Esophagus muscularis mucosa (tissue), 4 donors: ENCODE results near the gene RSBN1L. TPM values are rescaled to one million over a fixed set of nuclear protein-coding genes. Genes with fewer than 3 reads are reported as not detected.
A peak's percentile ranks its signal among the peaks of the same experiment; 100 is the strongest.

Source experiments
- DNase-seq: peaks from one replicate; pipeline ENCODE4 v3.0.0-alpha.2; 2017; ENCODE audit errors: extremely low spot score
- H3K27ac ChIP-seq, 4 donors: fragments of 200-600 bp; sonication (generic); replicated peaks in 1 of 4; 1 replicate in 3 of 4; 2 replicates in 1 of 4; pipeline ENCODE4 v1.5.1; 2016 to 2019; ENCODE audit warnings: mild to moderate bottlenecking in 1 of 4
- H3K27me3 ChIP-seq, 4 donors: fragments of 200-600 bp; sonication (generic); one replicate each; pipeline versions ENCODE4 v1.5.1 to v1.6.0; 2016 to 2019
- H3K36me3 ChIP-seq, 4 donors: fragments of 200-600 bp; sonication (generic); one replicate each; pipeline ENCODE4 v1.5.1; 2016 to 2019
- H3K4me1 ChIP-seq, 4 donors: fragments of 200-600 bp; sonication (generic); one replicate each; pipeline ENCODE4 v1.5.1; 2016 to 2019
- H3K4me3 ChIP-seq, 4 donors: fragments of 200-600 bp; sonication (generic); 1 replicate in 2 of 4; 2 replicates in 2 of 4; pipeline ENCODE4 v1.5.1; 2016 to 2019; ENCODE audit warnings: mild to moderate bottlenecking in 4 of 4, moderate library complexity in 1 of 4
- H3K9me3 ChIP-seq, 4 donors: fragments of 200-600 bp; sonication (generic); 1 replicate in 3 of 4; 2 replicates in 1 of 4; pipeline ENCODE4 v1.5.1; 2016 to 2019
- EP300 ChIP-seq: sonication (generic); formaldehyde crosslinking; IDR thresholded peaks from one replicate; pipeline ENCODE4 v1.6.1; 2017; ENCODE audit warnings: antibody characterized with exemption
- POLR2A ChIP-seq: fragments of 450-650 bp; IDR thresholded peaks from one replicate; pipeline ENCODE4 v1.6.1; 2017; ENCODE audit warnings: antibody characterized with exemption, moderate library complexity, mild to moderate bottlenecking, low read depth
- POLR2AphosphoS5 ChIP-seq, 2 donors: sonication (generic); formaldehyde crosslinking; IDR thresholded peaks; one replicate each; pipeline ENCODE4 v1.6.1; 2017; ENCODE audit warnings: antibody characterized with exemption in 2 of 2
- WGBS: methylation state at CpG from one replicate; pipeline ENCODE4 v1.1.5; 2018; 5-methylcytosine and 5-hydroxymethylcytosine counted together
- intact Hi-C: fragments of 100-400 bp; cut with DNase I; formaldehyde crosslinking; loops from one replicate; pipeline ENCODE4 v1.15.1; 2023
- total RNA-seq, 4 donors: library from RNA; depleted of rRNA; stranded (reverse); fragments of >200 nt; gene quantifications; one replicate each; pipeline versions ENCODE4 v1.1.0 to v1.2.1, GENCODE V29; 2016
- TF ChIP-seq, protein P1 (sequence below), 3 experiments: fragments of 200-600 bp in 2 of 3; fragments of 450-650 bp in 1 of 3; sonication (generic) in 2 of 3; IDR thresholded peaks; one replicate each; pipeline ENCODE4 v1.5.1; 2017 to 2019; ENCODE audit warnings: antibody characterized with exemption in 3 of 3, mild to moderate bottlenecking in 2 of 3, moderate library complexity in 1 of 3

RSBN1L gene
- total RNA-seq, 4 donors from 2014 or later = 17.0 to 36.5 (median 25.9) TPM

DNA sequence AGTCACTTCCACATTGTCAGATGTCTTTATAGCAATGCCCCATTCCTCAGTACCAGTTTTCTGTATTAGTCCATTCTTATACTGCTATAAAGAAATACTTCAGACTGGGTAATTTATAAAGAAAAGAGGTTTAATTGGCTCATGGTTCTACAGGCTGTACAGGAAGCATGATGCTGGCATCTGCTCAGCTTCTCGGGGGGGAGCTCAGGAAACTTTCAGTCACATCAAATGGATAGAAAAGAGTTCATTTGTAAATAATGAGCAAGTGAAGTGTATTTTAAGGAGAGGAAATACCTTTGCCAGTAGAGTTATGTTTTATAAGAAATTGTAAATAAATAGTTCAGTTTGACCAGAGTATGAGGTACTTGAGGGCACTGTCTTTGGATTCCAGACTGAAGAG is 51.5 kb downstream of the RSBN1L start:
- Histone ChIP-seq H3K27me3 (no peaks in the 10 kb centered on the region), H3K4me1 (peaks cover 0 to 41% (median 23%) of the 10 kb centered on the region in 4 donors), H3K9me3 (no peaks in the 10 kb centered on the region), H3K27ac (no peak overlapping the region), H3K36me3 (peaks cover 0 to 23% (median 5%) of the 10 kb centered on the region in 4 donors), H3K4me3 (no peak overlapping the region)
- DNase-seq = no peak
- TF ChIP-seq POLR2A = no peak
- WGBS = 67% methylated on average over 1 of the region's 1 CpG
- intact Hi-C loops = no loop called here

DNA sequence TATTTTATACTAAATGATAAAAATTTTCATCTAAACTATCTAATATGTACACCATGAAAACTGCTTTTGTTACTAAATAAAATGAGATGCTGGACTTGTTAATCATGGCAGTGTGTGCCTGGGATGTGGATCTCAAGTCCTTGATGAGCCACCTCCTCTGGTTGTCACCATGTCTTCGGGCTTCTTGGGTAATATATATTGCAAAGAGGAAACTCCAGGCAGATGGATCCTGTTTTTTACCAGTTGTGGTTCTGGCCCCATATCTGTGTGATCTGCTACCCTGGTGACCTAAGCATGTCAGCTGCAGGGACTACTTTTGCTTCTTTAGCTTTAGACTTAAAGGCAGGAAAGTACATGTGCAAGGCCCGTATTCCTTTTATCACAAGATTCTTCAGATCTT is 55.8 kb downstream of the RSBN1L start:
- Histone ChIP-seq H3K27me3 (no peaks in the 10 kb centered on the region), H3K4me3 (no peak overlapping the region), H3K9me3 (no peaks in the 10 kb centered on the region), H3K4me1 (peaks cover 0 to 55% (median 28%) of the 10 kb centered on the region in 4 donors), H3K27ac (no peak overlapping the region), H3K36me3 (peaks cover 0 to 19% (median 1%) of the 10 kb centered on the region in 4 donors)
- intact Hi-C loops = no loop called here
- DNase-seq = no peak
- no peak for TF ChIP-seq POLR2A
- no peak for TF ChIP-seq EP300
- TF ChIP-seq, protein P1, sequence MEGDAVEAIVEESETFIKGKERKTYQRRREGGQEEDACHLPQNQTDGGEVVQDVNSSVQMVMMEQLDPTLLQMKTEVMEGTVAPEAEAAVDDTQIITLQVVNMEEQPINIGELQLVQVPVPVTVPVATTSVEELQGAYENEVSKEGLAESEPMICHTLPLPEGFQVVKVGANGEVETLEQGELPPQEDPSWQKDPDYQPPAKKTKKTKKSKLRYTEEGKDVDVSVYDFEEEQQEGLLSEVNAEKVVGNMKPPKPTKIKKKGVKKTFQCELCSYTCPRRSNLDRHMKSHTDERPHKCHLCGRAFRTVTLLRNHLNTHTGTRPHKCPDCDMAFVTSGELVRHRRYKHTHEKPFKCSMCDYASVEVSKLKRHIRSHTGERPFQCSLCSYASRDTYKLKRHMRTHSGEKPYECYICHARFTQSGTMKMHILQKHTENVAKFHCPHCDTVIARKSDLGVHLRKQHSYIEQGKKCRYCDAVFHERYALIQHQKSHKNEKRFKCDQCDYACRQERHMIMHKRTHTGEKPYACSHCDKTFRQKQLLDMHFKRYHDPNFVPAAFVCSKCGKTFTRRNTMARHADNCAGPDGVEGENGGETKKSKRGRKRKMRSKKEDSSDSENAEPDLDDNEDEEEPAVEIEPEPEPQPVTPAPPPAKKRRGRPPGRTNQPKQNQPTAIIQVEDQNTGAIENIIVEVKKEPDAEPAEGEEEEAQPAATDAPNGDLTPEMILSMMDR (IDR thresholded peaks at IDR 0.05) = no peak
- no peak for TF ChIP-seq POLR2AphosphoS5 (IDR thresholded peaks at IDR 0.05)
- 63% methylated on average over 2 of the region's 2 CpGs for WGBS

DNA sequence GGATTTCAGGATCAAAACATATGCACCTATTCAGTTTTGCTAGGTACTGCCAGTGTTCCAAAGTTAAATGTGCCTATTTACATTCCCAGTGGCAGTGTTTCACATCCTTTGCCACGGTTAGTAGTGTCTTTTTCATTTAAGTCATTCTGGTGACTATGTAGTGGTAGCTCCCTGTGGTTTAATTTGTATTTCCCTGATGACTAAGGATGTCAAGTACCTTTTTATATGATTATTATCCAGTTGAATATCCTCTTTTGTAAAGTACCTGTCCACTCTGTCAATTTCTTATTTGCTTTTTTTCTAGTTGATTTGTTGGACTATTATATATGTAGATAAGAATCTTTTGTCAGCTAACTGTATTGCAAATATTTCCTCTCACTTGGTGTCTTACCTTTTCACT is 56.9 kb downstream of the RSBN1L start:
- peaks cover 0 to 19% (median 1%) of the 10 kb centered on the region in 4 donors for H3K36me3 ChIP-seq
- peaks cover 0 to 53% (median 28%) of the 10 kb centered on the region in 4 donors for H3K4me1 ChIP-seq
- H3K9me3 ChIP-seq = no peaks in the 10 kb centered on the region
- H3K27ac ChIP-seq = no peak overlapping the region
- H3K27me3 ChIP-seq = no peaks in the 10 kb centered on the region
- intact Hi-C loops = no loop called here
- DNase-seq = no peak
- no peak for TF ChIP-seq POLR2AphosphoS5 (IDR thresholded peaks at IDR 0.05)
- TF ChIP-seq, protein P1 (IDR thresholded peaks at IDR 0.05) = no peak
- WGBS = 46% methylated on average over 1 of the region's 1 CpG
- no peak overlapping the region for H3K4me3 ChIP-seq

DNA sequence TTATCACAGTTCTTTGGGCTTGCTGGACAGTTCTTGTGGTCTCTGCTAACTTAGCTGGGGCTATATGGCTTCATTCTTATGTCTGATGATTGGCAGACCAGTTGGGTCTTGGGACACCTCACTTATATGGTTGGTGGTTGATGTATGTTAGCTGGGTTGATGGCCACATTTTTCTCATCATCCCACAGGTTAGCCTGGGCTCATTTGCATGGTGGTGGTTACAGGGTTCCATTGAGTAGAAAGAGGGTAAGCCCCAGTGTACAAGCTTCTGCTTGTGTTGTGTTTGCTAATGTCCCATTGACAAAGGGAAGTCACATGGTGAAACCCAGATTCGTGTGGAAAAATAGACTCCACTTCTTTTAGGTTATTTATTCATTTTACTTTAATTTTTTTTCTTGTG is 61.3 kb downstream of the RSBN1L start:
- H3K4me3 ChIP-seq = no peak overlapping the region
- WGBS = 24% methylated on average over 1 of the region's 1 CpG
- no peak for TF ChIP-seq POLR2AphosphoS5 (IDR thresholded peaks at IDR 0.05)
- no peak overlapping the region for H3K27ac ChIP-seq
- H3K4me1 ChIP-seq = peaks cover 9 to 61% (median 52%) of the 10 kb centered on the region in 4 donors
- no peaks in the 10 kb centered on the region for H3K27me3 ChIP-seq
- no peaks in the 10 kb centered on the region for H3K9me3 ChIP-seq
- intact Hi-C loops = loop anchor here (5.0 kb wide), 1 partner anchor 60 kb away; the partner anchor contains the start of gene RSBN1L
- DNase-seq = no peak
- H3K36me3 ChIP-seq = no peaks in the 10 kb centered on the region

DNA sequence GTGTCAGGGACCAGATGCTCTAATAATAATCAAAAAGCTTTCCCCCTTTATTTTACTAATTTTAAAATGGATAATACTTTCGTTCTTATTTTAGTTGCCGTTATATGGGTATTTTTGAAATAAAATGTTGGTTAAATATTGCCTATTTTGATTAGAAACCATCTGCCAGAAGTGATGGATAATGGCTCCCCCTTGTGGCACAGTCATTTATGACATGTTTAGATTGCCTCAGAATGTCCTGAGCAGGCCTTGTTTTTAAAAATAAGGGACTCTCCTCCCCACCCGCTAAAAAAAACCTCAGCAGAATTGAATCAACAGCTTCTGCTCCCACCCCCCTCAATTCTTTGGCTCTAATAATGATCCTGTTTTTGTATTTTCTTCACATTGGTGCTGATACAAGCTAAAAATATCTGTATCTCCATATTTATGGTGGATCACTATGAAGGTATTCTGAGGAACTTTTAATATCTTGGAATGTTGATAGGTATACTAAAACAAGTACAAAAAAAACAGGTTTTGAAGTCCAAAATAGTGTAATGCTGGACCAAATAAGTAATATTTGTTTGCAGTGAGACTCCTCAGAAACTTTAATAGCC is 63.1 kb downstream of the RSBN1L start:
- Histone ChIP-seq H3K36me3 (no peaks in the 10 kb centered on the region), H3K4me3 (no peak overlapping the region), H3K9me3 (no peaks in the 10 kb centered on the region), H3K27ac (peak overlapping the region; percentile 1 to 39 (median 10)), H3K4me1 (peaks cover 13 to 65% (median 61%) of the 10 kb centered on the region in 4 donors), H3K27me3 (no peaks in the 10 kb centered on the region)
- TF ChIP-seq EP300 (no peak), POLR2AphosphoS5 (IDR thresholded peaks at IDR 0.05) (no peak), POLR2A (no peak)
- TF ChIP-seq, protein P1 (IDR thresholded peaks at IDR 0.05) = peak; percentile 79 to 84 (median 84)
- DNase-seq = no peak
- intact Hi-C loops = loop anchor here (2.0 to 5.0 kb wide), 2 partner anchors 62 to 107 kb away; partner anchors contain the start of gene RSBN1L
- 2% methylated on average over 3 of the region's 3 CpGs for WGBS
